Stimulated activated CD8-positive, alpha-beta memory T cell treated with anti-CD3 and anti-CD28 coated beads, Interleukin-7, amount 100 ng/mL, for 1 hour (primary cell): Measurements from ENCODE around the gene CT47A1.
"Not testable (repeated sequence)": the region's sequence is repeated elsewhere in the genome, so short reads cannot be mapped to it uniquely, and the experiment has no call there.

Experiments
- DNase-seq, 2 donors: peaks; one replicate each; pipeline ENCODE4 v3.0.0-alpha.2; 2020; ENCODE audit warnings: low read depth in 2 of 2

Gene CT47A1

DNA sequence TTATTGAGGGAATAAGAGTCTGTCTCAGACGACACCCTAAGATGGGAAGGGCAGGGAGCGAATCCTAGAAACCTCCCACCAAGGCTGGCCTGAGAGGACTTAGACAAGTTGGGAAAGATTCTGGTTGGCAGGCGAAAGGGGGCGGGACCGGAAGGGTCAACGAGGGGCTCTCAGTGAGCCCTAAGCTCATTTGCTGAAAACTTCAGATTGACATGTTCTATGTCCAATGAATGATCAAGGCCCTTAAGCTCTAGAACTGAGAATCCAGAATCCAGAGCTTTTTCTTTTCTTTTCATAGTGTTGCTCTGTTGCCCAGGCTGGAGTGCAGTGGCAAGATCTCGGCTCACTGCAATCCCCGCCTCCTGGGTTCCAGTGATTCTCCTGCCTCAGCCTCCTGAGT, at the start of gene CT47A1:
Gene CT47A1, minus strand, starts transcription at position 101 of the 400 bp plus-strand sequence. CDS start 231 bp downstream, outside the sequence.
- not testable (repeated sequence) for DNase-seq

- no peak for DNase-seq
Observed at GRCh38 chrX:121032531-121032930, 47.0 kb upstream of the CT47A1 start.

DNA sequence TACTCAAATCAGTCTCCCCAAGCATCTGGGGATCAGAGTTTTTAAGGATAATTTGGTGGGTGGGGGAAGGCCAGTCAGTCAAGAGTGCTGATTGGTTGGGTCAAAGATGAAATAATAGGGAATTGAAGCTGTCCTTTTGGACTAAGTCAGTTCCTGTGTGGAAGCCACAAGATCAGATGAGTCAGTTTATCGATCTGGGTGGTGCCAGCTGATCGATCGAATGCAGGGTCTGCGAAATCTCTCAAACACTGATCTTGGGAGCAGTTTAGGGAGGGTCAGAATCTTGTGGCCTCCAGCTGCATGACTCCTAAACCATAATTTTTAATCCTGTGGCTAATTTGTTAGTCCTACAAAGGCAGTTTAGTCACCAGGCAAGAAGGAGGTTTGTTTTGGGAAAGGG, 44.5 kb upstream of the CT47A1 start:
- no peak for DNase-seq

DNA sequence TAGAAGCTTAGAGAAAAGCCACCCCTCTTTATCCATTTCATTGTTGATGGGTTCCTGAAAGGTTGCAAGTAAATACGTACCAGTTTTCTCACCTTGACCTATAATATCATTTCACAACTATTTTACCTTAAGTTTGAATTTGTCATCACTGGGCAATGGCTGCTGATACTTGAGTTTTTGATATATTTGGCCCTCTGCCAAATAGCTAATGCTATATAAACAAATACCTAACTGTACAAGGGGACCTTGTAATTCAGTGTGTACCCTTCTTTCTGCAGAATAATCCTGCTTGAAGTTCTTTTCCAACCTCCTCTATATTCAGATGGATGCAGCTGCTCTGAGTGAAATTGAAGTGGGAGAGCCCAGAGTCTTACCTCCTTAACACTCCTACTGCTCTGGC, 42.9 kb upstream of the CT47A1 start:
- DNase-seq, result no peak

GRCh38 chrX:121014826-121015225, 29.3 kb upstream of the CT47A1 start:
- DNase-seq, result no peak

- DNase-seq, result no peak
Observed at GRCh38 chrX:121013897-121014455, 28.4 kb upstream of the CT47A1 start.

DNA sequence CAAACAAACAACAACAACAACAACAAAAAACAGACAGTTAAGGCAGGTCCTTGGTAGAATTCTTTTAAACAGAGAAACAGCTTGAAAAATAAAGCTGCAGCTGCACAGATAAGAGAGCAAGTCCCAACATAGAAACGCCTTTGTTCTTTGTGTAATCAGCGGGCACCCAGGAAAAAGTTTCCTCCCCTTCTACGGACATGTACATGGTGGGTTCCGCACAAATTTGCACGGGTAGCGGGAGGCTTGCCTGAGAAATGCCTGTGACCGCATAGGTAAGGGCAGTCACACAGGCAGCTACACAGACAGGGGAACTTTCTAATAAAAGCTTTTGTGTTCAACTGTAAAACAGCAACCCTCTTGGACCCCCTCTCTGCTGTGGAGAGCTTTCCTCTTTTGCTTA, 25.7 kb upstream of the CT47A1 start:
- no peak for DNase-seq

DNA sequence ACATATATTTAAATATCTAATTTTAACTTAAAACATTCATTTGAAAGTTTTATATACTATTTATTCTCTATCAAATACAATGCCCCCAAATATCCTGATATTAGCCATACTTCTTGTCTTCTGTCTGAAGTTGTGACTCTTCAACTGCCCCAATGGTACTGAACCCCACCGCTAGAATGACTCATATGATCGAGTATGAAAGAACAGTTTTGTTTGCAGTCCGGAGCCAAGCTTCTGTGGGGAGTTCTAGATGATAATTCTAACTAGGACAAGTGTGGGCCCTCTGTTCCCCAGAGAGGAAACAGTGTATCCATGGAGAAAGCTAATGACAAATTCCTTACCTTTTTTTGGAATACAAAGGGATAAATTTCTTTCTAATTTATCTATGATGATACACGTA, 24.7 kb upstream of the CT47A1 start:
- DNase-seq, result no peak

GRCh38 chrX:121009764-121010163, 24.2 kb upstream of the CT47A1 start:
- no peak for DNase-seq

GRCh38 chrX:121008920-121009319, 23.4 kb upstream of the CT47A1 start:
- DNase-seq, result no peak

DNA sequence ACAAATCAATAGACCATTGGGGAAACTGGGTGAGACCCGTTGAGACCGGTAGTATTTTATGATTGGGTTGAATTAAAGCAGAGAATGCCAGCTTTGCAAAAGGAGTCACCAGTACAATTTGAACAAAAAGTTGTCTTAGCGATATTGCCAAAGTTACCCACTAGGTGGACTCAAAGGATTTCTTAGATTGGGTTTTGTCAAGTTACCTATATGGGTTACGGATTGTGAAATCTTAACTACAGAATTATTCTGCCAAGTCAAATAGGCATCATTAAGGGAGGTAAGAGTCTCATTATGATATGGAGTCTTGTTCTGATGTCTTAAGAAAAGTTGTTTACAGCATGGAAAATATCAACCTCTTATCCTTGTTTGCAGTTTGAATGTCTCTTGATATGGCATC, 15.0 kb upstream of the CT47A1 start:
- no peak for DNase-seq

DNA sequence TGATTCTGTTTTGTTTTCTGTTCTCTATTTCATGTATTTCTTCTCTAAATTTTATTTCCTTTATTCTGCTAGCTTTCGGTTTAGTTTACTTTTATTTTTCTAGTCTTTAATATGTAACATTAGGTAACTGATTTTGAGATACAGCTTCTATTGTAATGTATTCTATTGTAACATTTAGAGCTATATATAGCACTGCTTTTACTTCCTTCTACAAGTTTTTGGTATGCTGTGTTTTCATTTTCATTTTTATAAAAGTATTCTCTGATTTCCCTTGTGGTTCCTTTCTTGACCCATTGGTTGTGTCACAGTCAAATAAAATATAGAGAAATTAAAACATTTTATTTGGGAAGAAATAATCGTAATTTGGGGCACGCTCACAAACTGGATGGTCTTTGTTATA, 13.9 kb upstream of the CT47A1 start:
- DNase-seq, result no peak

- not testable (repeated sequence) for DNase-seq
Observed at GRCh38 chrX:120956500-120956899, 29.1 kb downstream of the CT47A1 start, which contains the start of gene CT47A7. Gene CT47A7, minus strand, starts transcription at chrX:120956600. Its CDS starts 255 bp downstream, at chrX:120956345.
